Measurements from ENCODE around the gene GID8.

GID8 gene

DNA sequence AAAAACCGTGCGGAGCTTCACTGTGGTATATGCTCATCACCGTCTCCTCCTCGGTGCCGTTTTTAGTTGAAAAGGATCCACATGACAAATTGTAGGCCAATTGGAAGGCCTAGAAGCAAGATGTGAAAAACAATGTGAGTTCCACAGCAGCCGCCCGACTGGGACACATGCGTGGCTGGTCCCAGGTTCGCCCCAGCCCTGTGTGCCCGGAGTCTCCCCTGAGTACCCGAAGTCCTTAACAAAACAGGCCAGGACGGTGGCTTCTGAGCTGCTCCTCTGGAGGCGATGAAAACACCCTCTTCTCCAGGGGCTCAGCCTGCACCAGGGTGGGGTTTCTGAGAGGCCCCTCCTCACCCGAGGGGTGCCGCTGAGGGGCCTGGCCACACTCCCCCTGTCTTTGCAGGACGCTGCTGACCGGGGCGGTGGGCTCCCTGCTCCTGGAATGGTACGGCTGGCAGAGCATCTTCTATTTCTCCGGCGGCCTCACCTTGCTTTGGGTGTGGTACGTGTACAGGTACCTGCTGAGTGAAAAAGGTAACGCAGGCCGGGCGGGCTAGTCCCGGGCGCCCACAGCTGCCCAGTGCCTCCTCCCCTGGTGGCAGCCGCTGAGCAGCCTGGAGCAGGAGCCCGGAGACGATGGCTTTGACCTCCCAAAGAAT lies 24.4 kb downstream of the GID8 start:
- H3K4me3 ChIP-seq (ENCODE audit: low read depth, low read length), result no peak overlapping the region
- TF ChIP-seq, protein P1, sequence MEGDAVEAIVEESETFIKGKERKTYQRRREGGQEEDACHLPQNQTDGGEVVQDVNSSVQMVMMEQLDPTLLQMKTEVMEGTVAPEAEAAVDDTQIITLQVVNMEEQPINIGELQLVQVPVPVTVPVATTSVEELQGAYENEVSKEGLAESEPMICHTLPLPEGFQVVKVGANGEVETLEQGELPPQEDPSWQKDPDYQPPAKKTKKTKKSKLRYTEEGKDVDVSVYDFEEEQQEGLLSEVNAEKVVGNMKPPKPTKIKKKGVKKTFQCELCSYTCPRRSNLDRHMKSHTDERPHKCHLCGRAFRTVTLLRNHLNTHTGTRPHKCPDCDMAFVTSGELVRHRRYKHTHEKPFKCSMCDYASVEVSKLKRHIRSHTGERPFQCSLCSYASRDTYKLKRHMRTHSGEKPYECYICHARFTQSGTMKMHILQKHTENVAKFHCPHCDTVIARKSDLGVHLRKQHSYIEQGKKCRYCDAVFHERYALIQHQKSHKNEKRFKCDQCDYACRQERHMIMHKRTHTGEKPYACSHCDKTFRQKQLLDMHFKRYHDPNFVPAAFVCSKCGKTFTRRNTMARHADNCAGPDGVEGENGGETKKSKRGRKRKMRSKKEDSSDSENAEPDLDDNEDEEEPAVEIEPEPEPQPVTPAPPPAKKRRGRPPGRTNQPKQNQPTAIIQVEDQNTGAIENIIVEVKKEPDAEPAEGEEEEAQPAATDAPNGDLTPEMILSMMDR (conservative IDR thresholded peaks at IDR 0.05; ENCODE audit: low read depth, low read length), result no peak
- no peak for DNase-seq (ENCODE audit: low read depth)

GRCh38 chr20:62962891-62963613 lies 25.1 kb downstream of the GID8 start:
- no peak overlapping the region for H3K4me3 ChIP-seq (ENCODE audit: low read depth, low read length)
- DNase-seq (ENCODE audit: low read depth), result no peak
- TF ChIP-seq, protein P1 (conservative IDR thresholded peaks at IDR 0.05; ENCODE audit: low read depth, low read length), result no peak

GRCh38 chr20:62963614-62964397 lies 25.9 kb downstream of the GID8 start:
- TF ChIP-seq, protein P1 (conservative IDR thresholded peaks at IDR 0.05; ENCODE audit: low read depth, low read length), result no peak
- no peak overlapping the region for H3K4me3 ChIP-seq (ENCODE audit: low read depth, low read length)
- no peak for DNase-seq (ENCODE audit: low read depth)

DNA sequence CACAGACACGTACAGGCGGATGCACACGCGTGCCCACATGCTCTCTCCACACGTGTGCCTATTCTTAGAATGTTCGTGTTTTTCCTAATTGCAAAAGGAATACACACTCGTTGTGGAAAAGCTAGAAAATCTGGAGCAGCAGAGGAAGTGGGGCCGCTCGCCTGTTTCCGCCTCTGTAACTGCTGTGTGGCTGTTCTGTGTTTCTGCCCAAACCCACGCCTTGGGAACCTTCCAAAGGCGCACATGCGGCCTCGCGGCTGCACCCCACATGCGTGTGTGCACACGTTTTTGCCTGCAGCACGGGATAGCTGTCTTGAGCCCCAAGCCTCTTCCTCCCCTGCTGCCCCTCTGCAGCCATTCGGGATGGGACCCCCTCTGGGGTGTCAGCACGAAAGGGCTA lies 26.8 kb downstream of the GID8 start:
- no peak for DNase-seq (ENCODE audit: low read depth)
- H3K4me3 ChIP-seq (ENCODE audit: low read depth, low read length), result no peak overlapping the region
- TF ChIP-seq, protein P1 (conservative IDR thresholded peaks at IDR 0.05; ENCODE audit: low read depth, low read length), result no peak

GRCh38 chr20:62965363-62965771 lies 27.4 kb downstream of the GID8 start:
- H3K4me3 ChIP-seq (ENCODE audit: low read depth, low read length), result no peak overlapping the region
- DNase-seq (ENCODE audit: low read depth), result no peak
- TF ChIP-seq, protein P1 (conservative IDR thresholded peaks at IDR 0.05; ENCODE audit: low read depth, low read length), result no peak

DNA sequence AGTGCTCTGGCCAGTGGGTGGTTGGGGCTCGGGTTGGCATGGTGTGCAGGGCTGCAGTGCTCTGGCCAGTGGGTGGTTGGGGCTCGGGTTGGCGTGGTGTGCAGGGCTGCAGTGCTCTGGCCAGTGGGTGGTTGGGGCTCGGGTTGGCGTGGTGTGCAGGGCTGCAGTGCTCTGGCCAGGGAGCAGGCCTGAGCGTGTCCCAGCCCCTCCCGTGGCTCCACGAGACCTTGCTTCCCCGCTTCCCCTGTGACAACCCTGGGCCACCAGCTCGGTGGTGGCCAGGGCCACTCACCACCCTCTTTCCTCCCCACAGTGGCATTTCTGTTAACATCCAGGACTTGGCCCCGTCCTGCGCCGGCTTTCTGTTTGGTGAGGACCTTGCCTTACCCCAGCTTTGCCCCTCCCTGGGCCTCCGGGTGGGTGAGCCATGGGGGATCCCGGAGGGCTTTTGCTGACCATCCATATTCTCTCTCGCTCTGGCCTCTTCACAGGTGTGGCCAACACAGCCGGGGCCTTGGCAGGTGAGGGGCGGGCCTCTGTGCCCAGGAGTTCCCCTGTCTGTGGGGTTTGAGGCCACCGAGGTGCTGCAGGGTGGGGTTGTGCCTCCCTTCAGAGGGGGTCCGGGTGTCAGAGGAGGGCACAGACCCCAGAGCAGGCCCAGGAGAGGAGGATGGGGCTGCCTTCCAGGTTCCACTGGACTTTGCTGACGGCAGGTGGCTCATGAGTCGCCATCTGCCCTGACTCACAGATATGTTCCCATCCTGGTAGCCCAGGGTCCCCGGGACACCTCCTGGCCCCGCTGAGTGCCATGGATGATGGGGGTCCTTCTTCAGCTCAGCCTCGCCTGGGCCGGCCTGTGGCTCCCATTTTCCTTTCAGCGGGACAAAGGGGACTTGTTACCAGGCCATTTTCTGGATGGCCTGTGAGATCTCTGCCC lies 28.5 kb downstream of the GID8 start:
- TF ChIP-seq, protein P1 (conservative IDR thresholded peaks at IDR 0.05; ENCODE audit: low read depth, low read length), result no peak
- no peak overlapping the region for H3K4me3 ChIP-seq (ENCODE audit: low read depth, low read length)
- DNase-seq (ENCODE audit: low read depth), result no peak
